PC-9 (cell line): ENCODE measurements around the gene MOGAT1.

Source experiments
- CTCF ChIP-seq: fragments of 200-600 bp; sonication (generic); conservative IDR thresholded peaks from 2 replicates; pipeline ENCODE4 v1.6.1; 2017; ENCODE audit warnings: mixed run types, antibody characterized with exemption, mild to moderate bottlenecking, moderate library complexity
- EZH2 ChIP-seq: fragments of 200-600 bp; sonication (generic); IDR thresholded peaks from 2 replicates; pipeline ENCODE4 v1.8.0; 2017; ENCODE audit warnings: antibody characterized with exemption, low read depth

GRCh38 chr2:222698276-222698675, 26.8 kb downstream of the MOGAT1 start:
- TF ChIP-seq CTCF, result no peak
- no peak for TF ChIP-seq EZH2
